ENCODE measurements around the gene ZNF778. TPM values are rescaled to one million over a fixed set of nuclear protein-coding genes. Genes with fewer than 3 reads are reported as not detected.

The ZNF778 gene
- total and polyA plus RNA-seq, 2 of the 13 experiments (the other 11 are each of a cell fraction or from before 2014, with no cell fraction given) = 3.8 to 7.2 TPM

GRCh38 chr16:89197633-89198416 lies 19.7 kb upstream of the ZNF778 start (continued):
- peak; percentile 89; the same call in 1 of the 2 replicates for TF ChIP-seq MYPOP (CRISPR knock-in tag; IDR thresholded peaks at IDR 0.05)
- peak; percentile 54; the same call in 1 of the 2 replicates for TF ChIP-seq ZNF761 (CRISPR knock-in tag; conservative IDR thresholded peaks at IDR 0.05)
- no peak for TF ChIP-seq ZNF256 (CRISPR knock-in tag; conservative IDR thresholded peaks at IDR 0.05)
- no peak for TF ChIP-seq SRY (CRISPR knock-in tag; IDR thresholded peaks at IDR 0.05)
- peak; percentile 18; the same call in 1 of the 2 replicates for TF ChIP-seq ZNF678 (CRISPR knock-in tag; IDR thresholded peaks at IDR 0.05)
- no peak for TF ChIP-seq ZKSCAN1 (IDR thresholded peaks at IDR 0.05; ENCODE audit: low read length)
- TF ChIP-seq NCOR1 (IDR thresholded peaks at IDR 0.05; ENCODE audit: borderline replicate concordance, low read length) = peak; percentile 74; the same call in 1 of the 2 replicates
- no peak for TF ChIP-seq NFYB (CRISPR knock-in tag; IDR thresholded peaks at IDR 0.05)
- TF ChIP-seq KLF11 (CRISPR knock-in tag; IDR thresholded peaks at IDR 0.05) = peak; percentile 75; the same call in 1 of the 2 replicates
- TF ChIP-seq ZNF136 (CRISPR knock-in tag; IDR thresholded peaks at IDR 0.05; ENCODE audit: low read depth) = no peak
- peak; percentile 60; the same call in 1 of the 2 replicates for TF ChIP-seq TFDP1 (CRISPR knock-in tag; IDR thresholded peaks at IDR 0.05; ENCODE audit: borderline replicate concordance)
- no peak for TF ChIP-seq GMEB2 (CRISPR knock-in tag; IDR thresholded peaks at IDR 0.05; ENCODE audit: low read depth)
- TF ChIP-seq ZNF292 (CRISPR knock-in tag; IDR thresholded peaks at IDR 0.05; ENCODE audit: borderline replicate concordance, low read depth) = peak; percentile 87
- TF ChIP-seq HMG20B (CRISPR knock-in tag; conservative IDR thresholded peaks at IDR 0.05) = peak; percentile 93
- TF ChIP-seq ZNF275 (CRISPR knock-in tag; IDR thresholded peaks at IDR 0.05; ENCODE audit: borderline replicate concordance) = peak; percentile 74; the same call in 1 of the 2 replicates
- peak; percentile 56; the same call in 1 of the 2 replicates for TF ChIP-seq ZNF639 (CRISPR knock-in tag; conservative IDR thresholded peaks at IDR 0.05)
- no peak for TF ChIP-seq REST (IDR thresholded peaks at IDR 0.05; ENCODE audit: borderline replicate concordance in 1 of 2, low read depth in 1 of 2, low read length in 2 of 2)
- no peak for TF ChIP-seq SIN3B (IDR thresholded peaks at IDR 0.05; ENCODE audit: low read length)

Data from HepG2 (cell line).